ENCODE measurements around the gene CXCR4. TPM values are rescaled to one million over a fixed set of nuclear protein-coding genes. Genes with fewer than 3 reads are reported as not detected.

The CXCR4 gene
- total RNA-seq, 4 donors from 2014 or later: 3.9 to 10.0 (median 8.3) TPM

DNA sequence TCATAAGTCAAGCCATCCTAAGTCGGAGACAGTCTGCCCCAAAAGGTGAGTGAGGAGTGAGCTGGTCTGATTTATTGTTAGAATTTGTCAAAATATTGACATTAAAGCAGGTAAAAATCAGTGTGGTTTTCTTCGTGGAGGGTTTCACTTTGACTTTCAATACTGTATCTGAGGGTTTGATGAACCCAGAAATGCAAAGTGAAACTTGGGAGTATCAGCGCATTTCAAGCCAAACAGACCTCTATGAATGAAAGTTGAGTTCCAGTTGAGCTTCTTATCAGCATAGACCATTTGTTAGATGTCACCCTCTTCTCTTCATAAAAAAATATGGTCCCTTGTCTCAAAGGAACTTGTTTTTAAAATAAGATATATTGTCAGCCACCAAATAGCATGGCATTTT lies 21.7 kb upstream of the CXCR4 start:
- no peak for TF ChIP-seq POLR2A (IDR thresholded peaks at IDR 0.05)
- TF ChIP-seq, protein P1, sequence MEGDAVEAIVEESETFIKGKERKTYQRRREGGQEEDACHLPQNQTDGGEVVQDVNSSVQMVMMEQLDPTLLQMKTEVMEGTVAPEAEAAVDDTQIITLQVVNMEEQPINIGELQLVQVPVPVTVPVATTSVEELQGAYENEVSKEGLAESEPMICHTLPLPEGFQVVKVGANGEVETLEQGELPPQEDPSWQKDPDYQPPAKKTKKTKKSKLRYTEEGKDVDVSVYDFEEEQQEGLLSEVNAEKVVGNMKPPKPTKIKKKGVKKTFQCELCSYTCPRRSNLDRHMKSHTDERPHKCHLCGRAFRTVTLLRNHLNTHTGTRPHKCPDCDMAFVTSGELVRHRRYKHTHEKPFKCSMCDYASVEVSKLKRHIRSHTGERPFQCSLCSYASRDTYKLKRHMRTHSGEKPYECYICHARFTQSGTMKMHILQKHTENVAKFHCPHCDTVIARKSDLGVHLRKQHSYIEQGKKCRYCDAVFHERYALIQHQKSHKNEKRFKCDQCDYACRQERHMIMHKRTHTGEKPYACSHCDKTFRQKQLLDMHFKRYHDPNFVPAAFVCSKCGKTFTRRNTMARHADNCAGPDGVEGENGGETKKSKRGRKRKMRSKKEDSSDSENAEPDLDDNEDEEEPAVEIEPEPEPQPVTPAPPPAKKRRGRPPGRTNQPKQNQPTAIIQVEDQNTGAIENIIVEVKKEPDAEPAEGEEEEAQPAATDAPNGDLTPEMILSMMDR (IDR thresholded peaks at IDR 0.05): no peak
- no peak overlapping the region for H3K4me3 ChIP-seq (ENCODE audit: low read depth, poor library complexity, severe bottlenecking)
- DNase-seq (ENCODE audit: low spot score in 2 of 2): no peak
- 79 to 83% methylated on average over 3 of the region's 3 CpGs for WGBS, 2 donors
- intact Hi-C loops (cut with DNase I; ENCODE audit: low total_unique reads): no loop called here

DNA sequence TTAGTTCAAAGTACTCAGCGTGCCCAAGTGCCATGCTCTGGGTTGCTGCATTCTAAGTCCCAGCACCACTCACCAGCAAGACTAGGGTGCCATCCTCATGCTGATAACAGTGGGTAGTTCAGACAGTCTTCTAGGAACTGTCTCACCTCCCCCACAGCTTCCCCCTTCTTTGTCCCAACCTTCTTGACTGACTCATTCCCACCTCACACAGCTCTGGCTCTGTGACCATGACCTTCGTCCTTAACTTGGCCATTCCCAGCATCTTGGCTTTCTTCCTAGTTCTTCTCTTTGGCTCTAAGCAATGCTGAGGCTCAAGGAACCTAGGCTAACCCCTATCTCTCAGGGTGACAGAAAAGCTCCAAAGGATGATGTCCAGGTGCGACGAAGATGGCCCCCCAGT lies 20.0 kb upstream of the CXCR4 start:
- intact Hi-C loops (cut with DNase I; ENCODE audit: low total_unique reads): no loop called here
- TF ChIP-seq, protein P1 (IDR thresholded peaks at IDR 0.05): no peak
- no peak for TF ChIP-seq POLR2A (IDR thresholded peaks at IDR 0.05)
- DNase-seq (ENCODE audit: low spot score in 2 of 2): no peak
- WGBS, 2 donors: 89 to 90% methylated on average over 4 of the region's 4 CpGs
- no peak overlapping the region for H3K4me3 ChIP-seq (ENCODE audit: low read depth, poor library complexity, severe bottlenecking)

DNA sequence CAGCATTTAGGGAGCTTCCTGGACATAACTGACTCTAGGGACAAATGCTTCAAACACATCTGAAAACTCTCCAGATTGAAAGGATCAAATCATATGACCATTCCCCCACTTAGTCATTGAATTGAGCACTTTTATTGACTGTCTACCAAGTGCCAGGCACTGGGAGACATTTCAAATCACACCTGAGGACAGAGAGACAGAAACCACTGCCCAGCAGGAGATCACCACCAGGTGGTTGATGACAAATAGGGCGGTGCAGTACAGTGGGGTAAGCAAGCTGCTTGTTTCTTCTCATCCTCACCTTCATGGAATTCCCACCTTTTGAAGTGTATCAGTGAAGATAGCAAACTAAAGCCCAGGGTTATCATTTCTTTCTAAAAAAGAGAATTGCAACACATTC lies 19.0 kb upstream of the CXCR4 start:
- 76 to 81% methylated on average over 1 of the region's 1 CpG for WGBS, 2 donors
- no peak for DNase-seq (ENCODE audit: low spot score in 2 of 2)
- no peak overlapping the region for H3K4me3 ChIP-seq (ENCODE audit: low read depth, poor library complexity, severe bottlenecking)
- no peak for TF ChIP-seq POLR2A (IDR thresholded peaks at IDR 0.05)
- TF ChIP-seq, protein P1 (IDR thresholded peaks at IDR 0.05): no peak
- intact Hi-C loops (cut with DNase I; ENCODE audit: low total_unique reads): no loop called here

DNA sequence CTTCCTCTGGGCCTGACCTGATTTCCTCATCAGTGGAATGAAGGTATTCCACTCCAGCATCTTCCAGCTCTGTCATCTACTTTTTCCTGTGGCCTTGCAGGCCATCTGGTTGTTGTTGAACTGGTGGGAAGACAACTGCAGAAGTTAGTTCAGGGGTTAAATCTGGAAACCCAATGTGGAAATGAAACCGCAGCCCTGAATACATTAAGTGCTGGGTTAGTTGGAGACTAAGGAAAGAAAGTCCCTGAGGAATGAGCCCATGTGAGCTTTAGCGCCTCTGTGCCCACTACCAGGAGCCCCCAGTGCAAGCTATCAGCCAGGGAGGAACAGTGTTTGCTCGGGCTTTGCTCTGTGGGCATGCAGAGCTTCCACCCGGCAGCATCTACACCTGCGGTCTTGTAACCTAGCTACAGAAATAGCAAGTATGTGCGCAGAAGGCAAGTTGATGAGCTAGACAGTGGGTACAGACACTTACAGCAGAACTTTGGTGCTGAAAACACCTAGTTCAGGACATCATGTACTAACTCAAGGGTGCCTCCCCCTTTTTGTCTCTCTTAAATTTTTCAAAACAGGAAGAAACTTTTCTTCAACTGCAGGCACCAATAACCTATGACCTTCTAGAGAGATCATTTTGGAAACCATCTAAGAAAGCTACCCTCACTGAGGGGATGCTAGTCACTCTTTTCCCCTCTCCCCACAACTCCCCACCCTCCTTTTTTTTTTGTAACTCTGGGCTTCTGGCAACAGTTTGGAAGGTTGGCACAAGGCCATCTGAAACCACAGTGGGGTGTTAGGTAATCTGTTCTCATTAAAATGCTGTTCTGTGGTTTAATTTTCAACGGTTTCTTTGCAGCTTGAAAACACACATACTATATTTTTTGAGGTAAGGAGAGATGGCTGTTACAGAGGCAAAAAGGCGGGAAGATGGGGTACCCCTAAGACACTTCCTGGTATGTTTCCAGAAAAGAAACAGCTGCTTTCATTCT lies 18.3 kb upstream of the CXCR4 start:
- no peak for DNase-seq (ENCODE audit: low spot score in 2 of 2)

DNA sequence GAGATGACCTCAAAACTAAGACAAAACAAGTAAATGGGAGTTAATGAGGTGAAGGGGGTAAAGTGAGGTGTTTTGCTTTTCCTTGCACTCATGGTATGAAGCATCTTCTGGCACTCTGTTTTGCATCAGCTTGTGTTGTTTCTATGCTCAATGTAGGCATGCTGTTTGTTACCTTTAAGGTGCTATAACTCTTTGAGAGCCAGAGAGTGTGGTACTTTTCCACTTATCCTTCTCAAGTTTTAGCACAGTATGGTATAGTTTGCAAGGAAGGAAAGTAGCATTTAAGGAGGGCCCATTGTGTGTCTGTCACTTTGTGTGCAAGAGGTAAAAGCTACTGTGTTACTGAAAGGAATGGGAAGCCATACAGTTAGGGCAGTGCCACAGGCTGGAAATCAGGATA lies 17.5 kb upstream of the CXCR4 start:
- no peak overlapping the region for H3K4me3 ChIP-seq (ENCODE audit: low read depth, poor library complexity, severe bottlenecking)
- no peak for DNase-seq (ENCODE audit: low spot score in 2 of 2)
- intact Hi-C loops (cut with DNase I; ENCODE audit: low total_unique reads): no loop called here
- no peak for TF ChIP-seq POLR2A (IDR thresholded peaks at IDR 0.05)
- TF ChIP-seq, protein P1 (IDR thresholded peaks at IDR 0.05): no peak

More for the DNA sequence above, 18.3 kb upstream of the CXCR4 start:
- H3K4me3 ChIP-seq (ENCODE audit: low read depth, poor library complexity, severe bottlenecking): no peak overlapping the region
- 58 to 62% methylated on average over 8 of the region's 8 CpGs for WGBS, 2 donors
- intact Hi-C loops (cut with DNase I; ENCODE audit: low total_unique reads): no loop called here
- no peak for TF ChIP-seq POLR2A (IDR thresholded peaks at IDR 0.05)
- TF ChIP-seq, protein P1 (IDR thresholded peaks at IDR 0.05): no peak
